Kidney (tissue), 14 donors: Measurements from ENCODE around the gene PGM1. TPM values are rescaled to one million over a fixed set of nuclear protein-coding genes. Genes with fewer than 3 reads are reported as not detected.

ENCODE experiments used
- DNase-seq, 5 donors: peaks; one replicate each; pipeline ENCODE4 v3.0.0-alpha.2; 2013 to 2020
- FAIRE-seq: peaks from 2 replicates; lab custom pipeline; 2012; peaks lifted over from hg19 to GRCh38; lab: Jason Lieb, UNC
- H3K27ac ChIP-seq, 2 donors: one replicate each; pipeline ENCODE4 v1.7.0; 2013; ENCODE audit warnings: low read depth in 2 of 2, low read length in 2 of 2, inconsistent platforms in 1 of 2
- H3K27me3 ChIP-seq: one replicate; pipeline ENCODE4 v1.7.1; 2013; ENCODE audit warnings: low read length, inconsistent platforms; ENCODE audit not compliant: control insufficient read depth, insufficient read depth
- H3K36me3 ChIP-seq, 3 donors: one replicate each; pipeline versions ENCODE4 v1.7.0 to v1.7.1; 2013; ENCODE audit warnings: low read length in 3 of 3, control low read depth in 1 of 3, inconsistent platforms in 1 of 3; ENCODE audit not compliant: insufficient read depth in 3 of 3, control insufficient read depth in 2 of 3
- H3K4me1 ChIP-seq, 3 donors: one replicate each; pipeline versions ENCODE4 v1.7.0 to v1.7.1; 2013; ENCODE audit warnings: low read length in 3 of 3, inconsistent platforms in 1 of 3, low read depth in 1 of 3; ENCODE audit not compliant: control insufficient read depth in 2 of 3, insufficient read depth in 2 of 3
- H3K4me3 ChIP-seq, 3 donors: one replicate each; pipeline versions ENCODE4 v1.7.0 to v1.8.1; 2013; ENCODE audit warnings: low read length in 3 of 3, control low read depth in 1 of 3, inconsistent platforms in 1 of 3
- H3K9ac ChIP-seq, 3 donors: one replicate each; pipeline versions ENCODE4 v1.7.0 to v1.7.1; 2013; ENCODE audit warnings: low read length in 3 of 3, control low read depth in 1 of 3, inconsistent platforms in 1 of 3
- H3K9me3 ChIP-seq, 3 donors: one replicate each; pipeline versions ENCODE4 v1.7.0 to v1.7.1; 2013; ENCODE audit warnings: low read length in 3 of 3, control low read depth in 1 of 3, inconsistent platforms in 1 of 3; ENCODE audit not compliant: control insufficient read depth in 2 of 3, insufficient read depth in 1 of 3
- intact Hi-C: fragments of 100-400 bp; cut with DNase I; formaldehyde crosslinking; loops from one replicate; pipeline ENCODE4 v1.11.1; 2022
- polyA plus RNA-seq: library from polyadenylated mRNA; stranded (reverse); fragments of 350-450 nt; fragmentation: Illumina TruSeq; extraction: RNeasy Lipid Tissue Mini Kit (QIAGEN cat#74804); gene quantifications from one replicate; pipeline ENCODE4 v1.2.3, GENCODE V29; 2014; ENCODE audit warnings: low read depth, low replicate concordance; ENCODE audit not compliant: insufficient read depth
- total RNA-seq: library from RNA; stranded (reverse); fragmentation: NEBNext Ultra II Directional; extraction: Animal tissue kit (Norgen Biotek cat#: 25700); gene quantifications from one replicate; pipeline ENCODE4 v1.2.1, GENCODE V29; 2021
- TF ChIP-seq, protein P1 (sequence below): IDR thresholded peaks from 3 replicates; pipeline ENCODE4 v1.5.1; 2012; ENCODE audit warnings: mild to moderate bottlenecking, moderate library complexity, borderline replicate concordance; ENCODE audit not compliant: insufficient read depth; ENCODE audit errors: extremely low read depth
- donor health status: control.
- donor health status: control.
- donor health status: control.
- donor health status: control.
- donor health status: control.
- donor health status: DM: yes; HTN: yes; CAD: no.
- donor health status: Normal renal cell carcinoma (clear cell type).

PGM1 gene
- total and polyA plus RNA-seq, 2 donors from 2014 or later: 40.3 to 59.3 TPM

DNA sequence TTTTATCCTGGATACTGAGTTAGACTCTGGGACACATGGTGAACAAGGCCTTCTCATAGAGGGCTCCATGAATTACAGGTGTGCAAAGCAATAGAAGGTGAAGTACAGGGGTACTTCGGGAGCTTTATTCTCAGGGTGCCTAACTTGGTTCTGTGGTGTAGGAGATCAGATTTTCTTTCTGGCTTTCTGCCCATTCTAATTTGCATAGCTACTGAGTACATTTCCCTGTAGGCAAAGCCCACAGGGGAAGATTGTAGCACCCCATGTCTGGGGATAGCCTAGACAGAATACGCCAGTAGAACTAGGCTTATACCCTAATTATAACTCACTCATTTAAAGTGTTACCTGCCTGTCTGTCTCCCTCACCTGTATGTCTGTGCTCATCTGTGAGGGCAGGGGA is 49.7 kb downstream of the PGM1 start:
- H3K9ac ChIP-seq: no peak overlapping the region
- no peaks in the 10 kb centered on the region for H3K9me3 ChIP-seq
- FAIRE-seq (no peak), DNase-seq (no peak)
- no peak overlapping the region for H3K4me3 ChIP-seq
- TF ChIP-seq, protein P1, sequence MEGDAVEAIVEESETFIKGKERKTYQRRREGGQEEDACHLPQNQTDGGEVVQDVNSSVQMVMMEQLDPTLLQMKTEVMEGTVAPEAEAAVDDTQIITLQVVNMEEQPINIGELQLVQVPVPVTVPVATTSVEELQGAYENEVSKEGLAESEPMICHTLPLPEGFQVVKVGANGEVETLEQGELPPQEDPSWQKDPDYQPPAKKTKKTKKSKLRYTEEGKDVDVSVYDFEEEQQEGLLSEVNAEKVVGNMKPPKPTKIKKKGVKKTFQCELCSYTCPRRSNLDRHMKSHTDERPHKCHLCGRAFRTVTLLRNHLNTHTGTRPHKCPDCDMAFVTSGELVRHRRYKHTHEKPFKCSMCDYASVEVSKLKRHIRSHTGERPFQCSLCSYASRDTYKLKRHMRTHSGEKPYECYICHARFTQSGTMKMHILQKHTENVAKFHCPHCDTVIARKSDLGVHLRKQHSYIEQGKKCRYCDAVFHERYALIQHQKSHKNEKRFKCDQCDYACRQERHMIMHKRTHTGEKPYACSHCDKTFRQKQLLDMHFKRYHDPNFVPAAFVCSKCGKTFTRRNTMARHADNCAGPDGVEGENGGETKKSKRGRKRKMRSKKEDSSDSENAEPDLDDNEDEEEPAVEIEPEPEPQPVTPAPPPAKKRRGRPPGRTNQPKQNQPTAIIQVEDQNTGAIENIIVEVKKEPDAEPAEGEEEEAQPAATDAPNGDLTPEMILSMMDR: no peak
- no peaks in the 10 kb centered on the region for H3K27me3 ChIP-seq
- no peak overlapping the region for H3K27ac ChIP-seq
- H3K4me1 ChIP-seq: peaks cover 0 to 7% (median 3%) of the 10 kb centered on the region in 3 donors
- intact Hi-C loops: no loop called here
- peaks cover 0 to 12% (median 3%) of the 10 kb centered on the region in 3 donors for H3K36me3 ChIP-seq

DNA sequence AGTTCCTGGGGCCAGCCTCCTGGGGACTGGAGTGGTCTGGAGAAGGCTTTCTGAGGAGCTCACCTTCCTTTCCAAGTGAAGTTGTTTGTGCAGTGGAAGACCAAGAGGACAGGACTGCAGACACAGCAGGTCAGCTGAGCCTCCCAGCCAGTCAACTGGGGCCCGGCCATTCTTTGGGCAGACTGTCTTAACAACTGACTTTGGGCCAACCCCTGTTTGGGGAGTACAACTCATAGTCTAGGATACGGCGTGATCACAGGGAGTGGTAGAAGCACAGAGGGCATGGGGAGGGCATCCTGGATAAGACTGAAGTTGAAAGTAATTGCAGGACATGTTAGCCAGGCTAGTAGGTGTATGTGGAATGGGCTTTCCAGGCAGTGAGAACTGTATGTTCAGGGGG is 50.3 kb downstream of the PGM1 start:
- H3K9me3 ChIP-seq: no peaks in the 10 kb centered on the region
- no peak overlapping the region for H3K9ac ChIP-seq
- peaks cover 0 to 5% (median 3%) of the 10 kb centered on the region in 3 donors for H3K4me1 ChIP-seq
- intact Hi-C loops: no loop called here
- no peak overlapping the region for H3K27ac ChIP-seq
- DNase-seq (no peak), FAIRE-seq (no peak)
- TF ChIP-seq, protein P1: no peak
- peaks cover 0 to 12% (median 2%) of the 10 kb centered on the region in 3 donors for H3K36me3 ChIP-seq
- H3K4me3 ChIP-seq: no peak overlapping the region
- H3K27me3 ChIP-seq: no peaks in the 10 kb centered on the region

DNA sequence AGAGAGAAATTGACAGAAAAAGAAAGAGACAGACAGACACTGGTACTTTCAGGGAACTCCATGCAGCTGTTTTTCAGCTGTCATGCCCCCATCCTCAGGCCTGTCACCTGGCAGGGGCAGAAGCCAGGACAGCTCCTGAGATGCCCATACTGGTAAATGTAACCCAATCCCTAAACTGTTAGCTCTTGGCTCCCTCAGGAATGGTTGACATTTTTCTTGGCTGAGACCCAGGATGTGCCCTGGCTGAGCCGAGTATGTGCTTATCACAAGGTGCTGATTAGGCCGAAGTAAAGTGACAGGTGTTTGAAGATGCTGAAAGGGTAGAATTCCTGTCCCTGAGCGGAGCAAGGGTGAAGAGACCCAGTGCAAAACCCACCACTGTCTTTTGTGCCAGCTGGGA is 50.7 kb downstream of the PGM1 start:
- no peak overlapping the region for H3K27ac ChIP-seq
- TF ChIP-seq, protein P1: no peak
- H3K9ac ChIP-seq: no peak overlapping the region
- no peaks in the 10 kb centered on the region for H3K27me3 ChIP-seq
- H3K4me3 ChIP-seq: no peak overlapping the region
- peaks cover 0 to 3% (median 2%) of the 10 kb centered on the region in 3 donors for H3K4me1 ChIP-seq
- peak in 1 of 5 donors; percentile 43 for DNase-seq
- H3K36me3 ChIP-seq: peaks cover 0 to 12% (median 0%) of the 10 kb centered on the region in 3 donors
- FAIRE-seq: no peak
- H3K9me3 ChIP-seq: no peaks in the 10 kb centered on the region
- intact Hi-C loops: no loop called here

DNA sequence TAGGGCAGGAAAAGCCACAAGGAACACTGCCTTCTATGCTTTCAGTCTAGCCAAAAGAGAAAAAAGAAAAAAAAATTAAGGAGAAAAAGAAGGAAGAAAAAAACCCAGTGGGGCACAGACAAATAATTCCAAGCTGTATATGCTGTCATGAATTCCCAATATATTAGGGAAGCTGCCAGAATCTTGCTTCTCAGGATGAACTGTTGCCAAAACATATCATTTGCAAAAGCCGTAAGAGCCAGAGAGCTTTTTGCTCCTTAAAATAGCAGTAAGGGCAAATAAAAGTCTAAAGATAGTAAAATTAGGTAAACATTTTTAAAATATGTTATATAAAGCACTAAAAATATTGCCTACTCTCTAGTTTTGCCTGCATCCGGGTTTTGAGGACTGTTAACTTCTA is 52.1 kb downstream of the PGM1 start:
- FAIRE-seq (no peak), DNase-seq (peak in 1 of 5 donors; percentile 37)
- peaks cover 0 to 3% (median 0%) of the 10 kb centered on the region in 3 donors for H3K4me1 ChIP-seq

More for the DNA sequence above, 52.1 kb downstream of the PGM1 start:
- Histone ChIP-seq H3K27ac (no peak overlapping the region), H3K4me3 (no peak overlapping the region), H3K27me3 (no peaks in the 10 kb centered on the region), H3K9me3 (no peaks in the 10 kb centered on the region), H3K36me3 (peaks cover 0 to 14% (median 0%) of the 10 kb centered on the region in 3 donors), H3K9ac (no peak overlapping the region)
- TF ChIP-seq, protein P1: no peak
- intact Hi-C loops: no loop called here
